Fibroblast of lung (primary cell): ENCODE results near the gene ZPLD1. TPM values are rescaled to one million over a fixed set of nuclear protein-coding genes. Genes with fewer than 3 reads are reported as not detected.

Experiments
- DNase-seq, 2 donors: peaks; one replicate each; pipeline versions ENCODE4 v3.0.0 to v3.0.0-alpha.2; 2010; ENCODE audit warnings: low read depth in 2 of 2
- H2AFZ ChIP-seq: 2 replicates; pipeline ENCODE4 v1.5.1; 2012; ENCODE audit warnings: low read length, control low read depth, inconsistent platforms
- H3K27ac ChIP-seq: 2 replicates; pipeline ENCODE4 v1.5.1; 2011; ENCODE audit warnings: low read length, control low read depth; ENCODE audit not compliant: insufficient read depth
- H3K27me3 ChIP-seq: 2 replicates; pipeline ENCODE4 v1.5.1; 2011; ENCODE audit warnings: mild to moderate bottlenecking, low read length; ENCODE audit not compliant: control insufficient read depth, insufficient read depth
- H3K36me3 ChIP-seq: 2 replicates; pipeline ENCODE4 v1.5.1; 2011; ENCODE audit warnings: low read length; ENCODE audit not compliant: control insufficient read depth, insufficient read depth
- H3K4me1 ChIP-seq: 2 replicates; pipeline ENCODE4 v1.5.1; 2011; ENCODE audit warnings: low read length; ENCODE audit not compliant: control insufficient read depth, insufficient read depth; ENCODE audit errors: extremely low read depth
- H3K4me2 ChIP-seq: 2 replicates; pipeline ENCODE4 v1.5.1; 2011; ENCODE audit warnings: low read length, control low read depth; ENCODE audit not compliant: insufficient read depth; ENCODE audit errors: extremely low read depth
- H3K4me3 ChIP-seq, 4 experiments: fragments of 200-600 bp in 1 of 4; sonication (generic) in 1 of 4; replicated peaks in 1 of 4; 2 replicates each; pipeline ENCODE4 v1.5.1; 2011 to 2016; ENCODE audit warnings: low read length in 4 of 4, low read depth in 3 of 4, mild to moderate bottlenecking in 3 of 4, control low read depth in 2 of 4, inconsistent platforms in 1 of 4, mixed read lengths in 1 of 4; ENCODE audit not compliant: insufficient read depth in 1 of 4; ENCODE audit errors: control extremely low read depth in 1 of 4
- H3K79me2 ChIP-seq: 2 replicates; pipeline ENCODE4 v1.5.1; 2012; ENCODE audit warnings: mild to moderate bottlenecking, low read length, inconsistent platforms; ENCODE audit not compliant: control insufficient read depth, insufficient read depth
- H3K9ac ChIP-seq: 2 replicates; pipeline ENCODE4 v1.5.1; 2011; ENCODE audit warnings: mild to moderate bottlenecking, low read length, control low read depth; ENCODE audit not compliant: insufficient read depth
- H3K9me3 ChIP-seq: 2 replicates; pipeline ENCODE4 v1.5.1; 2012; ENCODE audit warnings: low read depth, low read length; ENCODE audit not compliant: control insufficient read depth, insufficient read depth
- H4K20me1 ChIP-seq: 2 replicates; pipeline ENCODE4 v1.5.1; 2011; ENCODE audit warnings: low read length; ENCODE audit not compliant: control insufficient read depth, insufficient read depth; ENCODE audit errors: extremely low read depth
- EZH2 ChIP-seq: IDR thresholded peaks from 2 replicates; pipeline ENCODE4 v1.5.1; 2012; ENCODE audit warnings: low read length, control low read depth, mild to moderate bottlenecking; ENCODE audit errors: missing control alignments
- polyA plus RNA-seq, 2 donors: library from polyadenylated mRNA; depleted of rRNA in 1 of 2; stranded (reverse) in 1 of 2; unstranded in 1 of 2; fragments of >200 nt; gene quantifications; 2 replicates each; pipeline ENCODE4 v1.2.1, GENCODE V29; 2011 to 2012; ENCODE audit warnings: missing spikeins in 1 of 2
- total RNA-seq: library from RNA; depleted of rRNA; stranded (reverse); fragments of >200 nt; gene quantifications from 2 replicates; pipeline ENCODE4 v1.2.1, GENCODE V29; 2014
- TF ChIP-seq, protein P1 (sequence below), 2 donors: IDR thresholded peaks in 1 of 2; conservative IDR thresholded peaks in 1 of 2; 1 replicate in 1 of 2; 2 replicates in 1 of 2; pipeline ENCODE4 v1.5.1; 2011 to 2012; ENCODE audit warnings: low read length in 2 of 2, control low read depth in 1 of 2, inconsistent platforms in 1 of 2, low read depth in 1 of 2, mild to moderate bottlenecking in 1 of 2

ZPLD1 gene
- total and polyA plus RNA-seq, 2 donors (not counting 1 experiment from before 2014, with no cell fraction given): 0.02 to 0.17 TPM

DNA sequence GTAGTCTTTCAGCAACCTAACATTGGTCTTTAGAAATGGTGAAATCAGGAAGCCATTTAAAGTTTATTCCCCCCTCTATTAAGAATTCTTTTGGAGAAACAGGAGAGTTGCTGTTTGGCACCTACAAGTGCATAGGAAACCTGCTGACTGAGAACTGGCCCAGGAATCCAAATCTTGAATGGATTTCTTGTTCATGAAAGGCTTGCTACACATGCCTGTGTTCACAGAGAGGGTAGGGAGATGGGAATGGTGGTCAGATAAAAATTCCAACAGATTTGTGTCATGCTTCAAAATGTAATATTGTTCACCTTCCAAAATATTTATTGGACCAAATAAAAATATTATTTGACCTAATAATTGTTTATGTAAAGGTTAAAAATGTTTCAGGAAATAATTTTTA, 24.2 kb upstream of the ZPLD1 start:
- Histone ChIP-seq H3K27ac (no peak overlapping the region), H3K4me3 (no peak overlapping the region), H3K79me2 (no peaks in the 10 kb centered on the region), H3K4me1 (no peaks in the 10 kb centered on the region), H3K4me2 (no peak overlapping the region), H3K9me3 (no peaks in the 10 kb centered on the region), H3K9ac (no peak overlapping the region), H2AFZ (no peak overlapping the region), H3K27me3 (no peaks in the 10 kb centered on the region), H3K36me3 (no peaks in the 10 kb centered on the region), H4K20me1 (no peaks in the 10 kb centered on the region)
- TF ChIP-seq, protein P1, sequence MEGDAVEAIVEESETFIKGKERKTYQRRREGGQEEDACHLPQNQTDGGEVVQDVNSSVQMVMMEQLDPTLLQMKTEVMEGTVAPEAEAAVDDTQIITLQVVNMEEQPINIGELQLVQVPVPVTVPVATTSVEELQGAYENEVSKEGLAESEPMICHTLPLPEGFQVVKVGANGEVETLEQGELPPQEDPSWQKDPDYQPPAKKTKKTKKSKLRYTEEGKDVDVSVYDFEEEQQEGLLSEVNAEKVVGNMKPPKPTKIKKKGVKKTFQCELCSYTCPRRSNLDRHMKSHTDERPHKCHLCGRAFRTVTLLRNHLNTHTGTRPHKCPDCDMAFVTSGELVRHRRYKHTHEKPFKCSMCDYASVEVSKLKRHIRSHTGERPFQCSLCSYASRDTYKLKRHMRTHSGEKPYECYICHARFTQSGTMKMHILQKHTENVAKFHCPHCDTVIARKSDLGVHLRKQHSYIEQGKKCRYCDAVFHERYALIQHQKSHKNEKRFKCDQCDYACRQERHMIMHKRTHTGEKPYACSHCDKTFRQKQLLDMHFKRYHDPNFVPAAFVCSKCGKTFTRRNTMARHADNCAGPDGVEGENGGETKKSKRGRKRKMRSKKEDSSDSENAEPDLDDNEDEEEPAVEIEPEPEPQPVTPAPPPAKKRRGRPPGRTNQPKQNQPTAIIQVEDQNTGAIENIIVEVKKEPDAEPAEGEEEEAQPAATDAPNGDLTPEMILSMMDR (conservative IDR thresholded peaks at IDR 0.05 in 1 of 2, IDR thresholded peaks at IDR 0.05 in 1 of 2; ENCODE audit: low read depth in 1 of 2, low read length in 2 of 2): no peak
- TF ChIP-seq EZH2: no peak
- DNase-seq: peak in 1 of 2 donors; percentile 60

DNA sequence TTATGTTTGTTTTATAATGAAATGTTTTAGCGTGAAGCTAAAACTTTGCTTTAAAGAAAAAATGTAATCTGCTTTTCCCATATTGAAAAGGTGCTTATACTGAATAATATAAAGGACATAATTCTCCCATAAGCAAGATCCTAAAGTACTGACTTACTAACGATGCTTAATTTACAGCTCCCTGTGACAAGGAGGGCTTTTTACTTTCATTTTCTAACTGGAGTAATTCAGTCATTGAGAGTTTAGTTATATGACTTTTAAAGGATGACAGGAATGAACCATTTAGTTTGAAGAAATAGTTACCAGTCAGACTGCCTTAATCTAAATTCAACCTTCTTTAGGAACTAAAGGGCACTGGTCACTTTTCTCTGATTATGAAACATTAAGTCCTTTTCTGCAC, 19.3 kb upstream of the ZPLD1 start:
- Histone ChIP-seq H3K4me2 (peak overlapping the region; percentile 79), H4K20me1 (no peaks in the 10 kb centered on the region), H3K79me2 (no peaks in the 10 kb centered on the region), H3K9ac (no peak overlapping the region), H3K9me3 (no peaks in the 10 kb centered on the region), H2AFZ (peak overlapping the region; percentile 87), H3K4me1 (no peaks in the 10 kb centered on the region), H3K36me3 (no peaks in the 10 kb centered on the region), H3K4me3 (peak overlapping the region in 3 of 4 experiments; percentile 0 to 39 (median 7)), H3K27ac (no peak overlapping the region), H3K27me3 (no peaks in the 10 kb centered on the region)
- no peak for TF ChIP-seq EZH2
- TF ChIP-seq, protein P1 (conservative IDR thresholded peaks at IDR 0.05 in 1 of 2, IDR thresholded peaks at IDR 0.05 in 1 of 2; ENCODE audit: low read depth in 1 of 2, low read length in 2 of 2): no peak
- DNase-seq: peak in 1 of 2 donors; percentile 37

DNA sequence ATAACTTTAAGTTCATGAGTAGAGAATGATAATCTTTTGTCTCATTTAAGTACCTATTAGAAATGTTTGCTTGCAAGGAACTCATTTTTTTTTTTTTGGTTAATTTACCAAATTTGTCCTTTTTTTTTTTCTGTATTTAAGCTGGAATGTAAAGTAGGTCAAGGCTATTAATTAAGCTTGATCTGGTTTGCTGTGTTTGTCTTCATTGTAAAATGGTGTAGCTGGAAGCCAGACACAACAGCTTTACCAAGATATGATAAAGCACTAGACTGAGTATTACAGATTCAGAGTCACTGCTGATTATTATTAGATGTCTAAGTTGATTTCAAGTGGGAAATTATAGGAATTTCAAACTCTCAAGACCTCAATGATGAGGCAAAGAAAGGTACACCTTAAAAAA, 15.0 kb upstream of the ZPLD1 start:
- no peaks in the 10 kb centered on the region for H3K79me2 ChIP-seq
- H3K9ac ChIP-seq: no peak overlapping the region
- H3K4me1 ChIP-seq: no peaks in the 10 kb centered on the region
- H3K4me3 ChIP-seq: no peak overlapping the region
- no peaks in the 10 kb centered on the region for H3K36me3 ChIP-seq
- H3K9me3 ChIP-seq: no peaks in the 10 kb centered on the region
- TF ChIP-seq, protein P1 (conservative IDR thresholded peaks at IDR 0.05 in 1 of 2, IDR thresholded peaks at IDR 0.05 in 1 of 2; ENCODE audit: low read depth in 1 of 2, low read length in 2 of 2): no peak
- TF ChIP-seq EZH2: no peak
- no peak overlapping the region for H3K4me2 ChIP-seq
- H3K27me3 ChIP-seq: no peaks in the 10 kb centered on the region
- no peaks in the 10 kb centered on the region for H4K20me1 ChIP-seq
- H2AFZ ChIP-seq: no peak overlapping the region
- no peak for DNase-seq
- no peak overlapping the region for H3K27ac ChIP-seq
